H9 (cell line): Measurements from ENCODE around the gene KRT78. TPM values are rescaled to one million over a fixed set of nuclear protein-coding genes. Genes with fewer than 3 reads are reported as not detected.

ENCODE experiments used
- DNase-seq: peaks from one replicate; pipeline ENCODE4 v3.0.0-alpha.2; 2017
- H2AFZ ChIP-seq: one replicate; pipeline ENCODE4 v1.6.1; 2013; ENCODE audit warnings: mild to moderate bottlenecking, low read length, control low read depth, moderate library complexity
- H2AK5ac ChIP-seq: 2 replicates; pipeline ENCODE4 v1.6.1; 2013; ENCODE audit warnings: low read length, control low read depth, mixed read lengths; ENCODE audit not compliant: insufficient read length
- H2BK120ac ChIP-seq: one replicate; pipeline ENCODE4 v1.6.1; 2013; ENCODE audit warnings: low read depth, mild to moderate bottlenecking, low read length, control low read depth, inconsistent platforms; ENCODE audit not compliant: poor library complexity, severe bottlenecking
- H2BK12ac ChIP-seq: 2 replicates; pipeline ENCODE4 v1.6.1; 2013; ENCODE audit warnings: low read length, control low read depth, mixed read lengths, low read depth; ENCODE audit not compliant: insufficient read length
- H2BK15ac ChIP-seq: 2 replicates; pipeline ENCODE4 v1.6.1; 2013; ENCODE audit warnings: low read depth, low read length, control low read depth
- H2BK20ac ChIP-seq: one replicate; pipeline ENCODE4 v1.6.1; 2013; ENCODE audit warnings: low read depth, mild to moderate bottlenecking, low read length, control low read depth, inconsistent platforms; ENCODE audit not compliant: poor library complexity, severe bottlenecking
- H2BK5ac ChIP-seq: 2 replicates; pipeline ENCODE4 v1.6.1; 2013; ENCODE audit warnings: low read length, control low read depth, mixed read lengths; ENCODE audit not compliant: insufficient read length
- H3K14ac ChIP-seq: 2 replicates; pipeline ENCODE4 v1.6.1; 2013; ENCODE audit warnings: low read length, control low read depth; ENCODE audit not compliant: insufficient read depth
- H3K18ac ChIP-seq: 2 replicates; pipeline ENCODE4 v1.6.1; 2013; ENCODE audit warnings: low read depth, mild to moderate bottlenecking, mixed read lengths, low read length, control low read depth; ENCODE audit not compliant: insufficient read length
- H3K23ac ChIP-seq: 2 replicates; pipeline ENCODE4 v1.6.1; 2013; ENCODE audit warnings: low read length, control low read depth, mixed read lengths, low read depth; ENCODE audit not compliant: insufficient read length
- H3K23me2 ChIP-seq: 2 replicates; pipeline ENCODE4 v1.6.1; 2013; ENCODE audit warnings: low read depth, mild to moderate bottlenecking, mixed read lengths, low read length, control low read depth; ENCODE audit not compliant: insufficient read length, poor library complexity, severe bottlenecking
- H3K27ac ChIP-seq: 2 replicates; pipeline ENCODE4 v1.5.1; 2013; ENCODE audit warnings: low read length, control low read depth, mixed read lengths, low read depth; ENCODE audit not compliant: insufficient read length
- H3K27me3 ChIP-seq: 2 replicates; pipeline ENCODE4 v1.6.1; 2013; ENCODE audit warnings: low read length, control low read depth, inconsistent platforms; ENCODE audit not compliant: insufficient read depth
- H3K4ac ChIP-seq: 2 replicates; pipeline ENCODE4 v1.6.1; 2013; ENCODE audit warnings: low read depth, mild to moderate bottlenecking, control low read depth, inconsistent platforms, low read length, moderate library complexity
- H3K4me1 ChIP-seq: 2 replicates; pipeline ENCODE4 v1.6.1; 2013; ENCODE audit warnings: low read length, control low read depth, inconsistent platforms; ENCODE audit not compliant: insufficient read depth
- H3K4me2 ChIP-seq: 2 replicates; pipeline ENCODE4 v1.6.1; 2013; ENCODE audit warnings: low read length, control low read depth, mixed read lengths; ENCODE audit not compliant: insufficient read length, insufficient read depth
- H3K56ac ChIP-seq: 2 replicates; pipeline ENCODE4 v1.6.1; 2013; ENCODE audit warnings: low read depth, mild to moderate bottlenecking, mixed read lengths, low read length, control low read depth; ENCODE audit not compliant: insufficient read length
- H3K79me1 ChIP-seq: 2 replicates; pipeline ENCODE4 v1.6.1; 2013; ENCODE audit warnings: low read depth, mild to moderate bottlenecking, moderate library complexity, low read length, control low read depth, inconsistent platforms; ENCODE audit not compliant: insufficient read depth, poor library complexity, severe bottlenecking
- H3K79me2 ChIP-seq: 2 replicates; pipeline ENCODE4 v1.6.1; 2013; ENCODE audit warnings: low read length, control low read depth, inconsistent platforms; ENCODE audit not compliant: insufficient read depth
- H3K9ac ChIP-seq: 2 replicates; pipeline ENCODE4 v1.6.1; 2013; ENCODE audit warnings: low read length, control low read depth, mixed read lengths; ENCODE audit not compliant: insufficient read length; ENCODE audit errors: extremely low read depth
- H3K9me3 ChIP-seq: one replicate; pipeline ENCODE4 v1.6.1; 2013; ENCODE audit warnings: low read depth, low read length, inconsistent platforms; ENCODE audit not compliant: control insufficient read depth
- H3T11ph ChIP-seq: one replicate; pipeline ENCODE4 v1.6.1; 2013; ENCODE audit warnings: mild to moderate bottlenecking, low read length, control low read depth, inconsistent platforms
- H4K20me1 ChIP-seq: one replicate; pipeline ENCODE4 v1.6.1; 2013; ENCODE audit not compliant: control insufficient read depth, insufficient read length, insufficient read depth
- H4K5ac ChIP-seq: 2 replicates; pipeline ENCODE4 v1.6.1; 2013; ENCODE audit warnings: low read depth, mild to moderate bottlenecking, mixed read lengths, low read length, control low read depth; ENCODE audit not compliant: insufficient read length
- H4K8ac ChIP-seq: replicated peaks from 2 replicates; pipeline ENCODE4 v1.6.1; 2013; ENCODE audit warnings: low read length, control low read depth, mixed read lengths, low read depth; ENCODE audit not compliant: insufficient read length
- H4K91ac ChIP-seq: 2 replicates; pipeline ENCODE4 v1.6.1; 2013; ENCODE audit warnings: low read depth, mild to moderate bottlenecking, moderate library complexity, mixed read lengths, low read length, control low read depth; ENCODE audit not compliant: insufficient read length
- H3K27ac Mint-ChIP-seq, 3 experiments: 2 replicates in 2 of 3; 3 replicates in 1 of 3; pipeline ENCODE4 v1.8.0; 2020 to 2021; ENCODE audit warnings: mixed read lengths in 3 of 3, mild to moderate bottlenecking in 1 of 3, moderate library complexity in 1 of 3
- H3K27me3 Mint-ChIP-seq: 2 replicates; pipeline ENCODE4 v1.8.0; 2021; ENCODE audit warnings: low read depth, mild to moderate bottlenecking, moderate library complexity, mixed read lengths
- H3K36me3 Mint-ChIP-seq, 3 experiments: 2 replicates in 2 of 3; 3 replicates in 1 of 3; pipeline ENCODE4 v1.8.0; 2020 to 2021; ENCODE audit warnings: low read depth in 3 of 3, mixed read lengths in 3 of 3; ENCODE audit not compliant: insufficient read depth in 1 of 3
- H3K4me1 Mint-ChIP-seq, 2 experiments: 2 replicates each; pipeline ENCODE4 v1.8.0; 2020; ENCODE audit warnings: mixed read lengths in 2 of 2
- H3K4me3 Mint-ChIP-seq, 2 experiments: 2 replicates in 1 of 2; 3 replicates in 1 of 2; pipeline ENCODE4 v1.8.0; 2020 to 2021; ENCODE audit warnings: mild to moderate bottlenecking in 2 of 2, mixed read lengths in 2 of 2, moderate library complexity in 1 of 2
- H3K9me3 Mint-ChIP-seq, 2 experiments: 2 replicates in 1 of 2; 3 replicates in 1 of 2; pipeline ENCODE4 v1.8.0; 2020; ENCODE audit warnings: mild to moderate bottlenecking in 2 of 2, mixed read lengths in 2 of 2, moderate library complexity in 1 of 2
- CTCF ChIP-seq: fragments of 200-600 bp; sonication (generic); conservative IDR thresholded peaks from 3 replicates; pipeline ENCODE4 v1.8.0; 2021; ENCODE audit warnings: antibody characterized with exemption, mild to moderate bottlenecking
- WGBS: extraction: QIAGEN DNeasy Blood & Tissue Kit; methylation state at CpG from one replicate; pipeline ENCODE4 v1.1.7; 2013; ENCODE audit warnings: missing lambda C conversion rate, low lambda C conversion rate, mixed read lengths; ENCODE audit not compliant: insufficient read length; ENCODE audit errors: extremely low coverage; 5-methylcytosine and 5-hydroxymethylcytosine counted together
- total RNA-seq: library from RNA; stranded (reverse); gene quantifications from 2 replicates; pipeline ENCODE4 v1.2.1, GENCODE V29; 2021

Gene KRT78
- total RNA-seq, 1 experiment from 2014 or later, result not detected

GRCh38 chr12:52872644-52873389 lies 24.0 kb upstream of the KRT78 start:
- H2BK15ac ChIP-seq, result no peak overlapping the region
- H3K4ac ChIP-seq, result no peak overlapping the region
- H3K23me2 ChIP-seq, result peaks cover 3% of the 10 kb centered on the region
- no peak overlapping the region for H3K18ac ChIP-seq
- no peak overlapping the region for H2BK120ac ChIP-seq
- H3K27me3 ChIP-seq, result no peaks in the 10 kb centered on the region; the same call in 1 of the 2 replicates
- no peak overlapping the region for H4K8ac ChIP-seq
- H3K4me1 ChIP-seq, result no peaks in the 10 kb centered on the region
- H2BK12ac ChIP-seq, result no peak overlapping the region
- H3K79me1 ChIP-seq, result no peaks in the 10 kb centered on the region
- no peak overlapping the region for H3K14ac ChIP-seq
- H3K4me2 ChIP-seq, result no peak overlapping the region
- no peak overlapping the region for H3T11ph ChIP-seq
- no peaks in the 10 kb centered on the region for H4K20me1 ChIP-seq
- WGBS, result no CpG with 5 or more reads among the region's 13 CpGs
- no peak overlapping the region for H4K91ac ChIP-seq
- DNase-seq, result no peak
- H3K9me3 ChIP-seq, result no peaks in the 10 kb centered on the region
- Mint-ChIP-seq H3K4me3 (no peak overlapping the region; a peak in 1 of 5 replicates), H3K36me3 (no peaks in the 10 kb centered on the region), H3K27me3 (peaks cover 51% of the 10 kb centered on the region), H3K4me1 (peaks cover 10 to 20% of the 10 kb centered on the region in 2 experiments), H3K27ac (no peak overlapping the region), H3K9me3 (no peaks in the 10 kb centered on the region)
- no peaks in the 10 kb centered on the region for H3K79me2 ChIP-seq
- no peak overlapping the region for H2BK20ac ChIP-seq
- H3K9ac ChIP-seq, result no peak overlapping the region
- no peak overlapping the region for H4K5ac ChIP-seq
- no peak for TF ChIP-seq CTCF
- H2AFZ ChIP-seq, result no peak overlapping the region
- no peak overlapping the region for H3K23ac ChIP-seq
- H3K56ac ChIP-seq, result no peak overlapping the region
- no peak overlapping the region for H3K27ac ChIP-seq
- no peak overlapping the region for H2BK5ac ChIP-seq
- H2AK5ac ChIP-seq, result no peak overlapping the region
